A673 (cell line): ENCODE data around the gene COMMD3.

Experiments
- EZH2 ChIP-seq: fragments of 200-600 bp; sonication (generic); IDR thresholded peaks from 2 replicates; pipeline ENCODE4 v1.6.1; 2017; ENCODE audit warnings: borderline replicate concordance, low read depth, mild to moderate bottlenecking, mixed read lengths, antibody characterized with exemption, low read length; ENCODE audit not compliant: poor library complexity, severe bottlenecking
- TF ChIP-seq, protein P1 (sequence below): fragments of 300-800, 200-600 bp; sonication (generic); conservative IDR thresholded peaks from 2 replicates; pipeline ENCODE4 v1.5.1; 2017; ENCODE audit warnings: low read depth, mild to moderate bottlenecking, antibody characterized with exemption, low read length, moderate library complexity, mixed read lengths

DNA sequence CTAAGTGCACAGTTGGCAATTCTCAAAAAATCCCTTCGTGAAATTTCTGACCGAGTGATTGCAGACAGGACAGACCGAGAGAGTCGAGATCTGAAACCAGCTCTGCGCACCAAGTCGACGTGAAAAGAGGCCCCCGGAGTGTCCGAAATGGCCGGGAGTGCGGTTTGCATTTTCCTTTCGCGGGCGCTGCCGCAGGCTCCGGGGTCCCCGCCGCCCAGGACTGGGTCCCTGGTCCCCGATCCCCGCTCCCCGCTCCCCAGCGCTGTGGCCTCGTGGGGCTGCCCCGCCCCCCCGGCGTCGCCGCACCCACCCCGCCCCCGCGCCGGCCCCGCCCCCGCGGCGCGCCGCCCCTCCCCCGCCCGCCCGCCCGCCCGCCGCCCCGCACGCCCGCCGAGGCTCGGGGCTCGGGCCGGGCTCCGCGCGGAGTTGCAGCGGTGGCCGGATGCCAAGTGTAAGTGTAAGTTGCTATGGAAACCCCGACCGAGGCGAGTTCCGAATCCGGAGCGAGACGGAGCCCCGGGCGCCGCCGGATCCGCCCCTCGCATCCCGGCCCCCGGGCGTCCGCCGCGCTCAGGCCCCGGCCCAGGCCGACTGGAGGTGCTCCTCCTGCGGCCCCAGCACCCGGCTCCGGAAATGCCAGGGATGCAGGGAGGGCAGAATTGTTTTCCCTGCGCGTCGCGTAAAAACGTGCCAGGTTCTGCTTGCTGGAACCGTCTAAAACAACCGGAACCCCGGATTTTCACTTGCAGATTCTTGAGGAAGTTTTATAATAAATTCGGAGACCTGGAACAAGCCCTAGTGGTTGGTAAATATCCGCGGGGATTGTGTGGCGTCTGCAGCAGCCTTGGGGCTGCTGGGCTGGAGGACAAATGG is 9.3 kb downstream of the COMMD3 start:
- TF ChIP-seq, protein P1, sequence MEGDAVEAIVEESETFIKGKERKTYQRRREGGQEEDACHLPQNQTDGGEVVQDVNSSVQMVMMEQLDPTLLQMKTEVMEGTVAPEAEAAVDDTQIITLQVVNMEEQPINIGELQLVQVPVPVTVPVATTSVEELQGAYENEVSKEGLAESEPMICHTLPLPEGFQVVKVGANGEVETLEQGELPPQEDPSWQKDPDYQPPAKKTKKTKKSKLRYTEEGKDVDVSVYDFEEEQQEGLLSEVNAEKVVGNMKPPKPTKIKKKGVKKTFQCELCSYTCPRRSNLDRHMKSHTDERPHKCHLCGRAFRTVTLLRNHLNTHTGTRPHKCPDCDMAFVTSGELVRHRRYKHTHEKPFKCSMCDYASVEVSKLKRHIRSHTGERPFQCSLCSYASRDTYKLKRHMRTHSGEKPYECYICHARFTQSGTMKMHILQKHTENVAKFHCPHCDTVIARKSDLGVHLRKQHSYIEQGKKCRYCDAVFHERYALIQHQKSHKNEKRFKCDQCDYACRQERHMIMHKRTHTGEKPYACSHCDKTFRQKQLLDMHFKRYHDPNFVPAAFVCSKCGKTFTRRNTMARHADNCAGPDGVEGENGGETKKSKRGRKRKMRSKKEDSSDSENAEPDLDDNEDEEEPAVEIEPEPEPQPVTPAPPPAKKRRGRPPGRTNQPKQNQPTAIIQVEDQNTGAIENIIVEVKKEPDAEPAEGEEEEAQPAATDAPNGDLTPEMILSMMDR: no peak
- TF ChIP-seq EZH2: no peak
